ENCODE data around the gene EFNA1. TPM values are rescaled to one million over a fixed set of nuclear protein-coding genes. Genes with fewer than 3 reads are reported as not detected.

EFNA1 gene
- total and polyA plus RNA-seq, 2 donors (not counting 3 experiments of a cell fraction or from before 2014, with no cell fraction given): 107 to 289 TPM

GRCh38 chr1:155110381-155110780 is 17.3 kb upstream of the EFNA1 start:
- H3K27me3 ChIP-seq (ENCODE audit: control insufficient read depth in 2 of 2, insufficient read depth in 2 of 2, low read length in 2 of 2): peaks cover 0 to 9% of the 10 kb centered on the region in 2 experiments
- H3K27ac ChIP-seq (ENCODE audit: insufficient read depth, low read depth, low read length): no peak overlapping the region
- POLR2A ChIA-PET: no interaction called here
- H3K4me2 ChIP-seq (ENCODE audit: insufficient read depth, low read length): no peak overlapping the region
- H3K9me3 ChIP-seq (replicated peaks; ENCODE audit: control insufficient read depth, insufficient read depth, low read length): no peaks in the 10 kb centered on the region
- CTCF ChIA-PET: interaction anchor here (0.7 to 1.7 kb wide), 3 partner anchors 15 to 57 kb away, joined by 3 to 11 read pairs (median 4); no protein-coding TSS in a partner anchor
- no peaks in the 10 kb centered on the region for H3K4me1 ChIP-seq (ENCODE audit: control insufficient read depth, extremely low read depth, insufficient read depth, low read length)
- FAIRE-seq: no peak
- H3K9me1 ChIP-seq (replicated peaks; ENCODE audit: control insufficient read depth, extremely low read depth, insufficient read depth, low read length): no peaks in the 10 kb centered on the region
- no TSS peak for BruUV-seq (replicated peaks)
- H3K36me3 ChIP-seq (ENCODE audit: control insufficient read depth in 2 of 2, extremely low read depth in 1 of 2, insufficient read depth in 2 of 2, low read length in 2 of 2): no peaks in the 10 kb centered on the region
- no peak overlapping the region for H3K4me3 ChIP-seq (replicated peaks in 1 of 3; ENCODE audit: insufficient read depth in 1 of 3, low read depth in 1 of 3, low read length in 3 of 3)
- no peak overlapping the region for H2AFZ ChIP-seq (ENCODE audit: low read depth, low read length)
- no peak for TF ChIP-seq EZH2 (IDR thresholded peaks at IDR 0.05; ENCODE audit: borderline replicate concordance, low read depth, low read length, severe bottlenecking)
- TF ChIP-seq FOS (IDR thresholded peaks at IDR 0.05; ENCODE audit: borderline replicate concordance, insufficient read depth, low read length): no peak
- TF ChIP-seq GATA2 (IDR thresholded peaks at IDR 0.05; ENCODE audit: insufficient read depth, insufficient read length, low read depth, low read length): no peak
- TF ChIP-seq POLR2A (IDR thresholded peaks at IDR 0.05; ENCODE audit: low read depth, low read length): no peak
- TF ChIP-seq JUN (IDR thresholded peaks at IDR 0.05; ENCODE audit: borderline replicate concordance, insufficient read depth, insufficient read length, low read depth): no peak
- TF ChIP-seq CTCF (IDR thresholded peaks at IDR 0.05; ENCODE audit: extremely low read depth in 1 of 2, insufficient read depth in 1 of 2, low read depth in 1 of 2, low read length in 2 of 2): no peak
- TF ChIP-seq MAX (IDR thresholded peaks at IDR 0.05; ENCODE audit: insufficient read depth, insufficient read length): no peak
- no peak for TF ChIP-seq POLR2AphosphoS5 (IDR thresholded peaks at IDR 0.05; ENCODE audit: insufficient read depth, low read depth, low read length)
- TF ChIP-seq MYC (IDR thresholded peaks at IDR 0.05; ENCODE audit: low read depth, low read length): no peak
- H3K9ac ChIP-seq (replicated peaks; ENCODE audit: extremely low read depth, insufficient read depth, low read length): no peak overlapping the region
- DNase-seq (ENCODE audit: low read depth, low spot score): no peak
- H3K79me2 ChIP-seq (ENCODE audit: control insufficient read depth, insufficient read depth, low read length): no peaks in the 10 kb centered on the region
- H4K20me1 ChIP-seq (replicated peaks; ENCODE audit: control insufficient read depth, extremely low read depth, insufficient read depth, low read length): no peaks in the 10 kb centered on the region
- intact Hi-C loops (cut with micrococcal nuclease) (no loop called here), dilution Hi-C loops (cut with MboI; ENCODE audit: extremely low pct_ligation_motif_present, low sequenced_read_pairs) (no loop called here)
